Activated B cell treated with CpG ODN at 0.5 μM for 24 hours (primary cell): ENCODE data around the gene OR7A10. TPM values are rescaled to one million over a fixed set of nuclear protein-coding genes. Genes with fewer than 3 reads are reported as not detected.

Experiments used
- ATAC-seq: fragments of 200-7000 bp; cut with Tn5 transposase; one replicate; pipeline ENCODE4 v1.10.0; 2021; ENCODE audit warnings: low read depth, mild to moderate bottlenecking, moderate library complexity
- CTCF ChIA-PET: fragments of 350-600 bp; sonication (Branson Sonifier 250); formaldehyde crosslinking; loops from one replicate; lab custom pipeline; 2021; ENCODE audit warnings: antibody characterized with exemption; lab: Charles Lee
- POLR2A ChIA-PET: fragments of 350-600 bp; sonication (Branson Sonifier 250); formaldehyde crosslinking; loops from one replicate; lab custom pipeline; 2021; ENCODE audit warnings: antibody characterized with exemption; lab: Charles Lee
- DNase-seq: peaks from one replicate; pipeline ENCODE4 v3.0.0; 2022
- H3K27ac Mint-ChIP-seq: one replicate; pipeline ENCODE4 v1.8.0; 2020; ENCODE audit warnings: mixed read lengths
- H3K27me3 Mint-ChIP-seq: one replicate; pipeline ENCODE4 v1.8.0; 2021; ENCODE audit warnings: mixed read lengths
- H3K36me3 Mint-ChIP-seq: one replicate; pipeline ENCODE4 v1.8.0; 2021; ENCODE audit warnings: low read depth, mixed read lengths
- H3K4me1 Mint-ChIP-seq: one replicate; pipeline ENCODE4 v1.8.0; 2021; ENCODE audit warnings: mixed read lengths
- H3K4me3 Mint-ChIP-seq: one replicate; pipeline ENCODE4 v1.8.0; 2020; ENCODE audit warnings: mild to moderate bottlenecking, mixed read lengths
- H3K9me3 Mint-ChIP-seq: one replicate; pipeline ENCODE4 v1.8.0; 2020; ENCODE audit warnings: mixed read lengths
- intact Hi-C: fragments of 100-400 bp; cut with micrococcal nuclease; formaldehyde crosslinking; loops from one replicate; pipeline ENCODE4 v1.15.1; 2024
- total RNA-seq: library from RNA; stranded (reverse); gene quantifications from 2 replicates; pipeline ENCODE4 v1.2.3, GENCODE V29; 2022
- TF ChIP-seq, protein P1 (sequence below): fragments of 200-600 bp; IDR thresholded peaks from one replicate; pipeline ENCODE4 v1.8.0; 2022; ENCODE audit warnings: antibody characterized with exemption, mild to moderate bottlenecking

Gene OR7A10
- total RNA-seq, 1 donor from 2014 or later: not detected

DNA sequence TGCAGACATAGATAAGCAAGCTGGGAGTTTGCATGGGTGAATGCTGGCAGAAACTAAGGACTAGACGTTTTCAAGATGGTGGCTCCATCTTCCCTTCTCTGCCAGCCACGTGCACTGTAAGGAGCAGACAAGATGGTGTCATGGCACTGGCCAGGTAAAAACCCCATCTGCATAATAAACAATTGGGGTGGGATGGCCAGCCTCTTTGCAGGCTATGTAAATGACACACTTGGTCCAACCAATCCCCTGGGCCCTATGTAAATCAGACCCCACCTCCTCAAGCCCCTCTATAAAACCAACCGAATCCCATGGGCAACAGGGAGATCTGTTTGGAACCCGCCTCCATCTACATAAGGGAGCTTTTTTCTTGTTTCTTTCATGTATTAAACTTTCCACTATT is 11.3 kb downstream of the OR7A10 start:
- ChIA-PET CTCF (no interaction called here), POLR2A (no interaction called here)
- TF ChIP-seq, protein P1, sequence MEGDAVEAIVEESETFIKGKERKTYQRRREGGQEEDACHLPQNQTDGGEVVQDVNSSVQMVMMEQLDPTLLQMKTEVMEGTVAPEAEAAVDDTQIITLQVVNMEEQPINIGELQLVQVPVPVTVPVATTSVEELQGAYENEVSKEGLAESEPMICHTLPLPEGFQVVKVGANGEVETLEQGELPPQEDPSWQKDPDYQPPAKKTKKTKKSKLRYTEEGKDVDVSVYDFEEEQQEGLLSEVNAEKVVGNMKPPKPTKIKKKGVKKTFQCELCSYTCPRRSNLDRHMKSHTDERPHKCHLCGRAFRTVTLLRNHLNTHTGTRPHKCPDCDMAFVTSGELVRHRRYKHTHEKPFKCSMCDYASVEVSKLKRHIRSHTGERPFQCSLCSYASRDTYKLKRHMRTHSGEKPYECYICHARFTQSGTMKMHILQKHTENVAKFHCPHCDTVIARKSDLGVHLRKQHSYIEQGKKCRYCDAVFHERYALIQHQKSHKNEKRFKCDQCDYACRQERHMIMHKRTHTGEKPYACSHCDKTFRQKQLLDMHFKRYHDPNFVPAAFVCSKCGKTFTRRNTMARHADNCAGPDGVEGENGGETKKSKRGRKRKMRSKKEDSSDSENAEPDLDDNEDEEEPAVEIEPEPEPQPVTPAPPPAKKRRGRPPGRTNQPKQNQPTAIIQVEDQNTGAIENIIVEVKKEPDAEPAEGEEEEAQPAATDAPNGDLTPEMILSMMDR: no peak
- Mint-ChIP-seq H3K4me1 (no peaks in the 10 kb centered on the region), H3K27ac (no peak overlapping the region), H3K4me3 (no peak overlapping the region), H3K27me3 (peaks cover 2% of the 10 kb centered on the region), H3K36me3 (no peaks in the 10 kb centered on the region), H3K9me3 (no peaks in the 10 kb centered on the region)
- DNase-seq (no peak), ATAC-seq (no peak)
- intact Hi-C loops: no loop called here

DNA sequence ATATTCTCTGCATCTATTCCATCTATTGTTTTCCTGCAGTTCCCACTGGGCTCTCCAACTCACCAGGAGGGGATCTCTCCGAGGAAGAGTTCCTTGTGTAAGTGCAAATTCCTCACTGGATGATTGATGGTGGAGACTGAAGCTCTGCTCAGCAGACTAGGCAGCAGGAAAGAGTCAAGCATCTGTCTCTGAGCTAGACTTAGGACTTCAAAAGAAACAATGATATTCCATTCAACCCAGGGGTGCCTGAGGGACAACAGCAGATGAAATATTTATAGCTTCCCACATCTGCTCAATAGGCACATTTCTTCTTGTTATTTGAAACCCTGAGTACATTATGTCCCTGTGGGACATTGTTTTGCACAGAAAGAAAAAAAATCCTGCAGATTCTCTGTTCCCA is 13.7 kb downstream of the OR7A10 start, which contains the start of the genes OR7A5 and OR7C1:
OR7A5 (minus strand) TSS at position 175 of the 400 bp plus-strand sequence. CDS start 6,944 bp downstream, outside the sequence.
OR7C1 (minus strand) TSS at position 175 of the 400 bp plus-strand sequence. CDS start 35,049 bp downstream, outside the sequence.
- H3K9me3 Mint-ChIP-seq: no peaks in the 10 kb centered on the region
- peaks cover 2% of the 10 kb centered on the region for H3K27me3 Mint-ChIP-seq
- TF ChIP-seq, protein P1: no peak
- CTCF ChIA-PET: no interaction called here
- H3K4me1 Mint-ChIP-seq: peaks cover 4% of the 10 kb centered on the region
- ATAC-seq (no peak), DNase-seq (no peak)
- POLR2A ChIA-PET: no interaction called here
- H3K36me3 Mint-ChIP-seq: no peaks in the 10 kb centered on the region
- no peak within 1 kb of the TSS for H3K4me3 Mint-ChIP-seq
- no peak within 1 kb of the TSS for H3K27ac Mint-ChIP-seq
- intact Hi-C loops: no loop called here

DNA sequence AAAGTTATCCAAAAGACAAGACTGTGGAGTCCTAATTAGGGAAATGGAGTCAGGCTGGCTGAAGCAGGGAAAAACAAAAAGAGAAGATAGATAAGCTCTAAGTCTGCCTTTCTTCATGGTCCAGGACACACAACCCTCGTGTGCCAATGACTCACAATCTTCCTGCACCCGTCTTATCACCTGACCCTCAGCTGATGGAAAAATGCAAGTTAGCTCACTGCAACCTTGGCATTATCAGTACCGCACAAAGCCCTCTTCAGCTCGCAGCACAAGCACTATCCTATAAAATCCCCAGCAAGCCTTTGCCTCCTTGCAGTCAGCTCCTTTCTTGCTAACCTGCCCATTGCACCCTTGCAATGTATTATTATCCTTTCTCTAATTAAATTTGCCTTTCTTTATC is 18.0 kb downstream of the OR7A10 start:
- Mint-ChIP-seq H3K27me3 (peaks cover 8% of the 10 kb centered on the region), H3K9me3 (no peaks in the 10 kb centered on the region), H3K27ac (peak overlapping the region; percentile 70), H3K4me3 (no peak overlapping the region), H3K4me1 (peaks cover 6% of the 10 kb centered on the region), H3K36me3 (no peaks in the 10 kb centered on the region)
- intact Hi-C loops: no loop called here
- ChIA-PET POLR2A (no interaction called here), CTCF (no interaction called here)
- peak; percentile 60 for ATAC-seq
- no peak for DNase-seq
- TF ChIP-seq, protein P1: no peak

DNA sequence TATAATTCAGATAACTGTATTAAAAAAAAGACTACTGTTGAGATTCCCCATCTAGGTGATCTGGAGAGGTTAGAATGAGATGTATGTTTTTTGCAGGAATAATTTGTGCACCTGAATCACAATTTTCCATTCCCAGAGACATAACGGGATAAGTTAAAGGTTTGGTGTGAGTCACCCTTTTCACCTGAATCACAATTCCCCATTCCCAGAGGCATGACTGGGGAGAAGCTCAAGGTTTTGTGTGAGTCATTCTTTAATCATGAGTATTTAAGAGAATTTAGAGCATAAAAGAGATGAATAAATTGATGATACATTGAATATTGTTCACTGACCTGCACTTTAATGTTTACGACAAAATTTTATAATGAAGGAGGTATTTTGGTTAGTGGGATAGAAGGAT is 22.7 kb downstream of the OR7A10 start:
- ChIA-PET POLR2A (no interaction called here), CTCF (no interaction called here)
- no peak overlapping the region for H3K27ac Mint-ChIP-seq
- intact Hi-C loops: no loop called here
- TF ChIP-seq, protein P1: no peak
- no peak for DNase-seq
- no peaks in the 10 kb centered on the region for H3K36me3 Mint-ChIP-seq
- H3K4me3 Mint-ChIP-seq: no peak overlapping the region
- H3K4me1 Mint-ChIP-seq: peaks cover 8% of the 10 kb centered on the region
- peaks cover 24% of the 10 kb centered on the region for H3K27me3 Mint-ChIP-seq
- ATAC-seq: no peak
- no peaks in the 10 kb centered on the region for H3K9me3 Mint-ChIP-seq

DNA sequence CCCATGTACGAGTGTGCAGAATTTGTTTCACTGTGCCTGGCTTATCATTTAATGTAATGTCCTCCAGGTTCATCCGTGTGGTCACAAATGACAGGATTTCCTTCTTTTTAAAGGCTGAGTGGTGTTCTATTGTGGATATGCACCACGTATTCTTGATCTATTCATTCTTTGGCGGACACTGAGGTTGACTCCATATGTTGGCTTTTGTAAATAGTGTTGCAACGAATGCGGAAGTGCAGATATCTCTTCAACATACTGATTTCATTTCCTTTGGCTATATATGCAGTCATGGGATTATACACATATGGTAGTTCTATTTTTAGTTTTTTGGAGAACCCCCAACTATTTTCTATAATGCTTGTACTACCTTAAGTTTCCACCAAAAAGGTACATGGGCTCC is 26.8 kb downstream of the OR7A10 start:
- CTCF ChIA-PET: no interaction called here
- Mint-ChIP-seq H3K27ac (no peak overlapping the region), H3K4me3 (no peak overlapping the region), H3K9me3 (no peaks in the 10 kb centered on the region), H3K36me3 (no peaks in the 10 kb centered on the region), H3K4me1 (peaks cover 2% of the 10 kb centered on the region), H3K27me3 (peaks cover 22% of the 10 kb centered on the region)
- POLR2A ChIA-PET: no interaction called here
- ATAC-seq (no peak), DNase-seq (no peak)
- intact Hi-C loops: no loop called here
- TF ChIP-seq, protein P1: no peak
